Measurements from ENCODE around the gene MAGIX. TPM values are rescaled to one million over a fixed set of nuclear protein-coding genes. Genes with fewer than 3 reads are reported as not detected.

Gene MAGIX
- total and polyA plus RNA-seq, 9 donors, result 1.6 to 2.6 (median 1.7) TPM

GRCh38 chrX:49203536-49203935 is 41.0 kb downstream of the MAGIX start:
- DNase-seq, result no peak
- no peak overlapping the region for H3K4me3 ChIP-seq (ENCODE audit: low read length)
- H3K9me3 ChIP-seq (replicated peaks; ENCODE audit: control insufficient read depth, low read depth, low read length), result no peaks in the 10 kb centered on the region
- no peaks in the 10 kb centered on the region for H3K36me3 ChIP-seq (ENCODE audit: control insufficient read depth, insufficient read depth, low read length)
- peaks cover 3% of the 10 kb centered on the region for H3K4me1 ChIP-seq (ENCODE audit: control insufficient read depth, insufficient read depth, low read length)
- peaks cover 7% of the 10 kb centered on the region for H3K27me3 ChIP-seq (ENCODE audit: control insufficient read depth, insufficient read depth, low read length)
- WGBS (ENCODE audit: insufficient coverage), result 61% methylated on average over 2 of the region's 3 CpGs
- H3K27ac ChIP-seq (ENCODE audit: low read length), result no peak overlapping the region

GRCh38 chrX:49204017-49204416 is 41.5 kb downstream of the MAGIX start:
- Histone ChIP-seq H3K4me1 (ENCODE audit: control insufficient read depth, insufficient read depth, low read length) (peaks cover 3% of the 10 kb centered on the region), H3K36me3 (ENCODE audit: control insufficient read depth, insufficient read depth, low read length) (no peaks in the 10 kb centered on the region), H3K9me3 (replicated peaks; ENCODE audit: control insufficient read depth, low read depth, low read length) (no peaks in the 10 kb centered on the region), H3K4me3 (ENCODE audit: low read length) (no peak overlapping the region), H3K27ac (ENCODE audit: low read length) (no peak overlapping the region), H3K27me3 (ENCODE audit: control insufficient read depth, insufficient read depth, low read length) (peaks cover 10% of the 10 kb centered on the region)
- WGBS (ENCODE audit: insufficient coverage), result 74% methylated on average over 6 of the region's 6 CpGs
- no peak for DNase-seq

GRCh38 chrX:49204709-49205108 is 42.2 kb downstream of the MAGIX start:
- DNase-seq, result no peak
- WGBS (ENCODE audit: insufficient coverage), result 23% methylated on average over 3 of the region's 4 CpGs
- H3K27ac ChIP-seq (ENCODE audit: low read length), result no peak overlapping the region
- H3K36me3 ChIP-seq (ENCODE audit: control insufficient read depth, insufficient read depth, low read length), result no peaks in the 10 kb centered on the region
- no peak overlapping the region for H3K4me3 ChIP-seq (ENCODE audit: low read length)
- H3K4me1 ChIP-seq (ENCODE audit: control insufficient read depth, insufficient read depth, low read length), result peaks cover 3% of the 10 kb centered on the region
- no peaks in the 10 kb centered on the region for H3K9me3 ChIP-seq (replicated peaks; ENCODE audit: control insufficient read depth, low read depth, low read length)
- H3K27me3 ChIP-seq (ENCODE audit: control insufficient read depth, insufficient read depth, low read length), result peaks cover 12% of the 10 kb centered on the region

GRCh38 chrX:49205443-49205842 is 42.9 kb downstream of the MAGIX start:
- H3K36me3 ChIP-seq (ENCODE audit: control insufficient read depth, insufficient read depth, low read length), result no peaks in the 10 kb centered on the region
- no peak overlapping the region for H3K27ac ChIP-seq (ENCODE audit: low read length)
- peaks cover 19% of the 10 kb centered on the region for H3K27me3 ChIP-seq (ENCODE audit: control insufficient read depth, insufficient read depth, low read length)
- no peak for DNase-seq
- WGBS (ENCODE audit: insufficient coverage), result 58% methylated on average over 5 of the region's 13 CpGs
- no peak overlapping the region for H3K4me3 ChIP-seq (ENCODE audit: low read length)
- H3K4me1 ChIP-seq (ENCODE audit: control insufficient read depth, insufficient read depth, low read length), result peaks cover 1% of the 10 kb centered on the region
- H3K9me3 ChIP-seq (replicated peaks; ENCODE audit: control insufficient read depth, low read depth, low read length), result no peaks in the 10 kb centered on the region

- no peaks in the 10 kb centered on the region for H3K9me3 ChIP-seq (replicated peaks; ENCODE audit: control insufficient read depth, low read depth, low read length)
- no peaks in the 10 kb centered on the region for H3K4me1 ChIP-seq (ENCODE audit: control insufficient read depth, insufficient read depth, low read length)
- no peak overlapping the region for H3K27ac ChIP-seq (ENCODE audit: low read length)
- H3K36me3 ChIP-seq (ENCODE audit: control insufficient read depth, insufficient read depth, low read length), result no peaks in the 10 kb centered on the region
- WGBS (ENCODE audit: insufficient coverage), result 70% methylated on average over 4 of the region's 8 CpGs
- no peak for DNase-seq
- no peak overlapping the region for H3K4me3 ChIP-seq (ENCODE audit: low read length)
- H3K27me3 ChIP-seq (ENCODE audit: control insufficient read depth, insufficient read depth, low read length), result peaks cover 22% of the 10 kb centered on the region
Observed at GRCh38 chrX:49206543-49206942, 44.0 kb downstream of the MAGIX start.

- no peaks in the 10 kb centered on the region for H3K4me1 ChIP-seq (ENCODE audit: control insufficient read depth, insufficient read depth, low read length)
- 77% methylated on average over 5 of the region's 5 CpGs for WGBS (ENCODE audit: insufficient coverage)
- peaks cover 22% of the 10 kb centered on the region for H3K27me3 ChIP-seq (ENCODE audit: control insufficient read depth, insufficient read depth, low read length)
- H3K4me3 ChIP-seq (ENCODE audit: low read length), result no peak overlapping the region
- H3K9me3 ChIP-seq (replicated peaks; ENCODE audit: control insufficient read depth, low read depth, low read length), result no peaks in the 10 kb centered on the region
- H3K27ac ChIP-seq (ENCODE audit: low read length), result no peak overlapping the region
- H3K36me3 ChIP-seq (ENCODE audit: control insufficient read depth, insufficient read depth, low read length), result no peaks in the 10 kb centered on the region
- no peak for DNase-seq
Observed at GRCh38 chrX:49208399-49208798, 45.8 kb downstream of the MAGIX start.

GRCh38 chrX:49209434-49210251 is 47.1 kb downstream of the MAGIX start:
- Histone ChIP-seq H3K9me3 (replicated peaks; ENCODE audit: control insufficient read depth, low read depth, low read length) (no peaks in the 10 kb centered on the region), H3K36me3 (ENCODE audit: control insufficient read depth, insufficient read depth, low read length) (no peaks in the 10 kb centered on the region), H3K27me3 (ENCODE audit: control insufficient read depth, insufficient read depth, low read length) (peaks cover 21% of the 10 kb centered on the region), H3K4me3 (ENCODE audit: low read length) (no peak overlapping the region), H3K27ac (ENCODE audit: low read length) (no peak overlapping the region), H3K4me1 (ENCODE audit: control insufficient read depth, insufficient read depth, low read length) (no peaks in the 10 kb centered on the region)
- no peak for DNase-seq
- 51% methylated on average over 12 of the region's 28 CpGs for WGBS (ENCODE audit: insufficient coverage)

- no peaks in the 10 kb centered on the region for H3K4me1 ChIP-seq (ENCODE audit: control insufficient read depth, insufficient read depth, low read length)
- peaks cover 21% of the 10 kb centered on the region for H3K27me3 ChIP-seq (ENCODE audit: control insufficient read depth, insufficient read depth, low read length)
- no peaks in the 10 kb centered on the region for H3K9me3 ChIP-seq (replicated peaks; ENCODE audit: control insufficient read depth, low read depth, low read length)
- H3K36me3 ChIP-seq (ENCODE audit: control insufficient read depth, insufficient read depth, low read length), result no peaks in the 10 kb centered on the region
- H3K4me3 ChIP-seq (ENCODE audit: low read length), result no peak overlapping the region
- no peak overlapping the region for H3K27ac ChIP-seq (ENCODE audit: low read length)
- 73% methylated on average over 2 of the region's 8 CpGs for WGBS (ENCODE audit: insufficient coverage)
- no peak for DNase-seq
Observed at GRCh38 chrX:49210406-49210805, 47.8 kb downstream of the MAGIX start.

GRCh38 chrX:49211074-49211473 is 48.5 kb downstream of the MAGIX start:
- Histone ChIP-seq H3K27ac (ENCODE audit: low read length) (no peak overlapping the region), H3K4me1 (ENCODE audit: control insufficient read depth, insufficient read depth, low read length) (no peaks in the 10 kb centered on the region), H3K9me3 (replicated peaks; ENCODE audit: control insufficient read depth, low read depth, low read length) (no peaks in the 10 kb centered on the region), H3K4me3 (ENCODE audit: low read length) (no peak overlapping the region), H3K36me3 (ENCODE audit: control insufficient read depth, insufficient read depth, low read length) (no peaks in the 10 kb centered on the region), H3K27me3 (ENCODE audit: control insufficient read depth, insufficient read depth, low read length) (peaks cover 21% of the 10 kb centered on the region)
- no peak for DNase-seq
- 80% methylated on average over 3 of the region's 9 CpGs for WGBS (ENCODE audit: insufficient coverage)

- no peak for DNase-seq
- H3K27me3 ChIP-seq (ENCODE audit: control insufficient read depth, insufficient read depth, low read length), result peaks cover 21% of the 10 kb centered on the region
- no peaks in the 10 kb centered on the region for H3K9me3 ChIP-seq (replicated peaks; ENCODE audit: control insufficient read depth, low read depth, low read length)
- H3K4me1 ChIP-seq (ENCODE audit: control insufficient read depth, insufficient read depth, low read length), result no peaks in the 10 kb centered on the region
- whole genome bisulfite sequencing (ENCODE audit: insufficient coverage), result 71% methylated on average over 2 of the region's 2 CpGs
- no peak overlapping the region for H3K27ac ChIP-seq (ENCODE audit: low read length)
- no peak overlapping the region for H3K4me3 ChIP-seq (ENCODE audit: low read length)
- no peaks in the 10 kb centered on the region for H3K36me3 ChIP-seq (ENCODE audit: control insufficient read depth, insufficient read depth, low read length)
Observed at GRCh38 chrX:49212209-49212608, 49.7 kb downstream of the MAGIX start.
